HG02852 (cell line): ENCODE measurements around the gene AFMID.

Experiments
- ATAC-seq: cut with Tn5 transposase; IDR thresholded peaks from one replicate; pipeline ENCODE4 v1.9.1; 2021; ENCODE audit warnings: mild to moderate bottlenecking, moderate library complexity; ENCODE audit not compliant: unreplicated experiment

AFMID gene

GRCh38 chr17:78236362-78237127, 49.4 kb downstream of the AFMID start:
- no peak for ATAC-seq

DNA sequence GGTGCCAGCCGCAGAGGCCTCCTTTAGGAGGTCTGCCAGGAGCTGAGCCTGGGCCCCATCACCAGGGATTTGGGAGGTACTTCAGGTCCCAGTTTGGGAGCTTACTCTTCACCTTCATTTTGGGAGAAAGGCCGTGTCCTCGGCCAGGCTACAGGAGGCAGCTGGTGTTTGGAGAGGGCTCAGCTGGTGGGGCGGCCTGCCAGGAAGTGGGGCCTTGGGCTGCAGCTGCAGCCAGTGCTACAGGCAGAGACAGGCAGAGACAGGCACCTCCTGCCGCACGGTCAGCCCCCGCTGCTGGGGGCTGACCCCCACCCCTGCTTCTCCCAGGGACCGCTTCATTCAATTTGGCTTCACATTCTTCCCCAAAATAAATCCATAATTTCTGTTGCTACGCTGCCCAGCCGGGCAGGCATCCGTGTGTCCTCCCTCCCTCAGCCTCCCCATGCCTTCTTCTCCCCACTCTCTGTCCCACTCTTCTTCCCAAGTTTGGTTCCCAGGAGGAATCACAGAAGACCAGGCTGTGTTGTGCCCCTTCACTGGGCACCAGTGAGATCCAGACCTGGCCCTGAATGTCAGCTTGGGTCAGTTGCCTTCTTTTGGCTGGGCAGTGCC, 50.3 kb downstream of the AFMID start:
- no peak for ATAC-seq

DNA sequence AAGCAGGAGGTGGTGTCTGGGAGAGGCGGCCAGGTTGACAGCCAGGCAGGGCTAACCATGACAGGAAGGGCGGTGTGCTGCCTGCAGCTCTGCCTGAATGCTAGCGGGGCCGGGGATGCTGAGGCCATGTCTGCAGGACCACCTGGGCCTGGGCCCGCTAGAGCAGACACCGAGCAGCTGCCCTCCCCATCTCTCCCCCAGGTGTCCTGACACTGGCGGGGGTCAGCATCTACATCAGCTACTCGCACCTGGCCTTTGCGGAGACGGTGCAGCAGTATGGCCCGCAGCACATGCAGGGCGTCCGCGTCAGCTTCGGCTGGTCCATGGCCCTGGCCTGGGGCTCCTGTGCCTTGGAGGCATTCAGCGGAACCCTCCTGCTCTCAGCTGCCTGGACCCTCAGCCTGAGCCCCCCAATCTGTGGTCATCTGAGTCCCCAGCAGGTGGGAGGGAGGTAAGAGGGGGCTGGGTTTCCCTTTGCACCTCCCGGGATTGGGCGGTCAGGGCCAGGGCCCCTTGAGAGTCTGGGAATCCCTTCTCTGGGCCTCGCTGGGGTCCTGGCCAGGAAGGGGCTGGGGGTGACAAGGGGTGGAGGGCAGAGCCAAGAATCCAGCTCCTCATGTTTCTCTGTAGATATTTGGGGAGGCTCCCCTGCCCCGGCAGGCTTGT, 51.8 kb downstream of the AFMID start:
- ATAC-seq, result no peak

- ATAC-seq, result no peak
Measured at GRCh38 chr17:78239489-78239931, 52.3 kb downstream of the AFMID start.

GRCh38 chr17:78240012-78240655, 53.0 kb downstream of the AFMID start:
- no peak for ATAC-seq

DNA sequence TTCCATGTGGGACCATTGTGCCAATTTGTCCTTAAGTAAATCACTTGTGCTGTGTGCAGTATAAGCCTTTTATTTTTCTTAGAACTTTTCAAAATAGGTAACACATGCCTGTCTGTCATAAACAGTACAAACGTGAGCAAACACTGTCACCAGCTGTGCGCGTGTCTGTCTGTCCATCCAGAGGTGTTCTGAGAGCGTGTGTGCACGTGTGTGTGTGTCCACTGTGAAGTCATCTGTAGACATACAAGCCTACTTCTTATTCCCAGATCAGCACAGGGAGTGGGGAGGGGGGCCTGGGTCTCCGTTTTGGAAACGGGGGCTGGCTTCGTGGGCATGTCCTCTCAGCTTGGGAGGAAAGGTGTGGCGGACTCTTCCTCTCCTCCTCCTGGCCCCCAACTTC, 53.7 kb downstream of the AFMID start:
- ATAC-seq, result no peak

- no peak for ATAC-seq
Measured at GRCh38 chr17:78241277-78242023, 54.3 kb downstream of the AFMID start.

GRCh38 chr17:78242024-78242742, 55.0 kb downstream of the AFMID start:
- no peak for ATAC-seq

DNA sequence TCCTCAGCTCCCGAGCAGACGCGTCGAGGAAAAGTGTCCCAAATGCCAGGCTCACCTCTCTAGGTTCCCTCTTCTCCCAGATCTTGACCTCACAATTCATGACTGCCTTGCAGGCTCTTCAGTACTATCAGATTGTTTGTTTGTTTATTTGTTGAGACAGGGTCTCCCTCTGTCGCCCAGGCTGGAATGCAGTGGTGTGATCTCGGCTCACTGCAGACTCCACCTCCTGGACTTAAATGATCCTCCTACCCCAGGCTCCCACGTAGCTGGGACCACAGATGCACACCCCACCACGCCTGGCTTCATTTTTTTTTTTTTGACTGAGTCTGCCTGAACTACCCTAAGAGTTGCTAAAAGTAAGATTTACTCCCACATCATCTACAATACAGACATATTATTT, 60.1 kb downstream of the AFMID start:
- no peak for ATAC-seq

DNA sequence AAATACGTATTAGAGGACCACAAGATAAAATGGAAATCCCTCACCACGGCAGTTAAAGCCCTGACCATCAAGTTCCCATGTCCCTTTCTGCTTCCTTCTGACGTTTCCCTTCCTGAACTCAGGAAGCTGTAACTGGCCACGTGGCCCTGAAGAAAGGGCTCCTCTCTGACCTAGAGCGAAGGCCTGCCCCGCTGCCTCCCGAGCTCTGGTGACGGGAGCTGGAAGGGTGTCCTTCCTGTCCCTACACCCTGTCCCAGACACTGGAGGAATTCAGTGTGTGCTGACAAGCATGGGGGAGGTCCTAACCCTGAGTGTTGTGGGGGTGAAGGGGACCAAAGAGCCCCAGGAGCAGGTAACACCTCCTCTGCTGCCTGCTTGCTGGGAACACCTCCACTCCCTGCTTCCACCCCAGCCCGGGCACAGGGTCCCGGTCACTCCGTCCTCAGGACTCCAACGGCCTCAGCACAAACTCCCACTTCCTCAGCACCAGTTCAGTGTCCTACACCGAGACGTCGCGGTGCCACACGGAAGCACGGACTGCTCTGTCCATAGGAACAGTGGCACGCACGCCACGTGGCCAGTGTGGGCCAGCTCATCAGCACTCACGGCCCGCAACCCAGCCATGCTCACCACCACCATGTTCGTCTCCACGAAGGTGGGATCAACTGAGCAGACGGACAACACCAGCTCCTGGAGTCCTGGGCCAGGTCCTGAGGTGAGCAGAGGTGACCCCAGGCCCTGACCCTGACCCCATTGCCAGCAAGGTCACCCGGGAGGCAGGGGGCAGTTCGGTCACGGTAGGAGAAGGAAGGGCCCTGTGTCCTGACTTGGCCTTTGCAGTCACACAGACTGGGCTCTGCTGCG, 61.1 kb downstream of the AFMID start:
- ATAC-seq, result no peak

- no peak for ATAC-seq
Measured at GRCh38 chr17:78249074-78249817, 62.1 kb downstream of the AFMID start.

DNA sequence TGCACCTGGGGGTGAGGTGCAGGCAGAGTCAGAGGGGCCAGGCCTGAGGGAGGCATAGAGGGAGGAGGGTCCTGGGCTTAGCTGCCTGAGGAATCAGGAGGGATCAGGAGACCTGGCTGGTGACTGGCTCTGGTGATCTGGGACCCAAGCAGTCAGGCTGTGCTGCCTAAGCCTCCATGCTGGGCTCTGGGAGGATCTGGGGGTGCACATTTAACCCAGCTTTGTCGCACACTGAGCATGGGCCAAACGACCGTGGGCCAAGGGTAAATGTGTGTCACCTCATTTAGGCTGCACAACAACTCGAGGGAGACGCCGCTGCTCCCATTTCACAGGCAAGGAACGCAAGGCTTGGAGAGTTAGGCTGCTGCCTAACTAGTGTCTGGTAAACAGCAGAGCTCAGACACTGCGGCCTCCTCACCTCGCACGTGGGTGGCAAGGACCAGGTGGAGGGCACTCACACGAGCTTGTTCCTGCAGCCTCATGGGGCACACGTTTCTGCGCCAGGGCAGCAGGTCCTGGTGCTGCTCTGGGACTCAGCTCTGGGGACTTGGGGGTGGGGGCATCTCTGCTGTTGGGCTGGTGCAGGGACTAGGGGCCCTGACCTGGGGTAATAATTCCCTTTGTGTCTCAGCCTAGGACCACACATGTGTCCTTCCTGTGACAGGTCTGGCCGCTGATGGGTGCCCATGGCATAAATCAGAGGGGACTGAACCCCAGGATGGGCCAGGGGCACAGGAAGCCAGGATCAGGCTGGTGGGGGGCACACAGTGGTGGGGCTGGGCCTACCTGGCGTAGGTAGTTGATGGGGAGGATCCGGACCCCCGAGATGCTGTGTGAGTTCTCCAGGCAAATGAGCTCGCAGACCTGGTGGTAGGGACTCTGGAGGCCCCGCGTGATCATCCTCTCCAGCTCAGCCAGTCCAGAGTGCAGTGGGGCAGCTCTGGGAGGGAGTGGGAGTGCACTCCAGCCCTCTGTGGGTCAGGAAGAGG, 63.0 kb downstream of the AFMID start:
- ATAC-seq, result no peak

DNA sequence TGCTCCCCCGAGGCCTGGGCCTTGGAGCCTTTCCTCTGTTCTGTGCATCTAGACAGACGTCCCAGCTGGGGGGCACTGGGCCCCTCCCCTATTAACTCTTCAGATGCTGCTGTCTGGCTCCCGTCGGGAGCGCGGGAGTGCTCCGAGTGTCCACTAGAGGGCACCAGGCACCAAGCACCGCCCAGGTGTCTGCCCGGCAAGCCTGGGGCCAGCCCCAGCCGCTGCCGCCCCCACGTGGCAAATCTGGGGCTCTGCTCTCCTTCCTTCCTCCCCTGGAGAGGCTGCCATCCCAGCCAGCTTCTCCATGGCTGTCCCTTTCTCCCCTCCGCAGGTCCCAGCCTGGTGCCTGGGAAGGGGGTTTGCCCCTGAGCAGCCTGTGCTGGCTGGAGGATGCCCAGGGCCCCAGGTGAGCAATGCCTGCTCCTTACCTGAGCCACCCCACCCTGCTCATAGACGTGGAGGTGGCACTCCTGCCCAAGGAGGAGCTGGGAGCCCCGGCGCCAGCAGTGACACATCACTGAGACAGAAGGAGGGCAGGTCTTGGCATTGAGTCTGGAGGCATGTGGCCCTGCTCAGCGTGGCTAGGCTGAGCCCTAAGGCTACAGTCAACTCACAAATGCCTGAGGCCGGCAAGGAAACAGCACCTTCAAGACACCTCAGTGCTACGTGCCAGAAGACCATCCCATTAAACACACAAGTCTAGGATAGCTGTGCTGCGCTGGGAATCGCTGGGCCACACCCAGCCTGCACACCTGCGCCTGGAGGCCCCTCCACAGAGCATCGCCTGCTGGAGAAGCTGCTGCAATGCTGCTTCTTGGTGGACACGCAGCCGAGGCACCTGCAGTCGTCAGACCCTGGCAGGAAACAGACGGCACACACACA, 64.0 kb downstream of the AFMID start:
- ATAC-seq, result peak; percentile 49

DNA sequence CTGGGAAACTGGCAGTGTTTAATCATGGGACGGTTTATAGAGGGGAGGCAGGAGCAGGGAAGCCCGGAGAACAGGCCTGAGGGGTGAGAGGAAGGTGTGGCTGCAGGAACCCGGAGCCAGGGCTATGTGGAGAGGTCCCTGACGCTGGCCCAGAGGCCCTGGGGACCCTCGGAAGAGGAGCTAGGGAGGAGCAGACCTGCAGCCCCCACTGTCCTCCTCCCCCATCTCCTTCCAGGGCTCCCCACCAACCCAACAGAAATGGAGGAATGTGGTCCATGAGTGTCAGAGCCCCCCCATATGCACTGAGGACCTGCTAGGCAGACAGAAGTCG, 64.6 kb downstream of the AFMID start:
- ATAC-seq, result no peak

DNA sequence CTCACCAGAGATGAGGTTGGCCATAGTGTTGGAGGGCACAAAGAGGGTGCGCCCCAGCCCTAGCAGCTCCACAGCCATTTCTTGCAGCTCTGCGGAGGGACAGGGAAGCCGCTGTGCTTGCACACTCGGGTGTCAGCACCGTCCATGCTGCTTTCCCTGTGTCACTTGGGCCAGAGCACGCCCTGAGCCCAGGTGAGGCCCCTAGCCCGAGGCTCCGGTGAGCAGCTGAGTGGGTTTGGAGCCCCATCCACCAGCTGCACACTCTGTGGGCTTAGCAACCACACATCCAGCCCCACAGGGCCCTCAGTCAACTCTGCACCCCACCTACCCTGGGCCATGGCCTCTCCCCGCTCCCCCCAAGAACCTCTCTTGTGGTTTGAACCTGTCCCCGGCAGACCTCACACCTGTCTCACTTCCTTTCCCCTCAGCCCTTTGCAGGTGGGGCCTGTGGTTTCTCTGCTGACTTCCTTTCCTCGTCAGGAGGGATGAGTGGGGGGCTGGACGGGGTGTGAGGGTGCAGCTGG, 65.0 kb downstream of the AFMID start:
- ATAC-seq, result no peak
